WTC11 (cell line): ENCODE results near the gene GPX6. TPM values are rescaled to one million over a fixed set of nuclear protein-coding genes. Genes with fewer than 3 reads are reported as not detected.
A peak's percentile ranks its signal among the peaks of the same experiment; 100 is the strongest.

Source experiments
- ATAC-seq: fragments of 200-7000 bp; cut with Tn5 transposase; 2 replicates; pipeline ENCODE4 v1.10.0; 2021; ENCODE audit warnings: mild to moderate bottlenecking, moderate library complexity
- CTCF ChIA-PET: fragments of 300-600 bp; sonication (Branson Sonifier 250); formaldehyde crosslinking; loops from one replicate; lab custom pipeline; 2021; ENCODE audit warnings: antibody characterized with exemption; lab: Charles Lee
- POLR2A ChIA-PET: fragments of 350-600 bp; sonication (Branson Sonifier 250); formaldehyde crosslinking; loops from one replicate; lab custom pipeline; 2021; ENCODE audit warnings: antibody characterized with exemption; lab: Charles Lee
- DNase-seq: peaks from one replicate; pipeline ENCODE4 v3.0.0; 2021; ENCODE audit warnings: low spot score
- H3K27ac Mint-ChIP-seq: 2 replicates; pipeline ENCODE4 v1.8.0; 2021; ENCODE audit warnings: mixed read lengths
- H3K27me3 Mint-ChIP-seq: 2 replicates; pipeline ENCODE4 v1.8.0; 2021; ENCODE audit warnings: low read depth, mild to moderate bottlenecking, moderate library complexity, mixed read lengths
- H3K36me3 Mint-ChIP-seq: 2 replicates; pipeline ENCODE4 v1.8.0; 2021; ENCODE audit warnings: mixed read lengths
- H3K4me1 Mint-ChIP-seq: 2 replicates; pipeline ENCODE4 v1.8.0; 2022; ENCODE audit warnings: mixed read lengths
- H3K4me3 Mint-ChIP-seq: 2 replicates; pipeline ENCODE4 v1.8.0; 2021; ENCODE audit warnings: mild to moderate bottlenecking, moderate library complexity, mixed read lengths
- H3K9me3 Mint-ChIP-seq: 2 replicates; pipeline ENCODE4 v1.8.0; 2021; ENCODE audit warnings: mixed read lengths
- ARID4B ChIP-seq: sonication (generic); formaldehyde crosslinking; IDR thresholded peaks from 2 replicates; pipeline ENCODE4 v1.8.0; 2023; ENCODE audit warnings: missing genetic modification reagents, mild to moderate bottlenecking, borderline replicate concordance
- CBFB ChIP-seq: sonication (generic); formaldehyde crosslinking; IDR thresholded peaks from 2 replicates; pipeline ENCODE4 v1.8.1; 2022; ENCODE audit warnings: mild to moderate bottlenecking, low read depth, missing genetic modification reagents
- E2F4 ChIP-seq: sonication (generic); formaldehyde crosslinking; IDR thresholded peaks from 2 replicates; pipeline ENCODE4 v1.8.1; 2022; ENCODE audit warnings: low read depth, mild to moderate bottlenecking, moderate library complexity, missing genetic modification reagents, borderline replicate concordance
- FOXP1 ChIP-seq: sonication (generic); formaldehyde crosslinking; IDR thresholded peaks from 2 replicates; pipeline ENCODE4 v1.8.0; 2022; ENCODE audit warnings: missing genetic modification reagents, mild to moderate bottlenecking, moderate library complexity, borderline replicate concordance
- GABPB1 ChIP-seq: sonication (generic); formaldehyde crosslinking; IDR thresholded peaks from 2 replicates; pipeline ENCODE4 v1.8.1; 2023; ENCODE audit warnings: mild to moderate bottlenecking, missing genetic modification reagents
- JAZF1 ChIP-seq: fragments of 250-450 bp; sonication (Bioruptor Pico); IDR thresholded peaks from 2 replicates; pipeline ENCODE4 v1.9.0; 2021; ENCODE audit warnings: moderate library complexity, mild to moderate bottlenecking, inconsistent platforms
- MAX ChIP-seq: sonication (generic); formaldehyde crosslinking; IDR thresholded peaks from 2 replicates; pipeline ENCODE4 v1.8.0; 2022; ENCODE audit warnings: mild to moderate bottlenecking, missing genetic modification reagents
- MLX ChIP-seq: sonication (generic); formaldehyde crosslinking; IDR thresholded peaks from 2 replicates; pipeline ENCODE4 v1.8.1; 2023; ENCODE audit warnings: mild to moderate bottlenecking, missing genetic modification reagents, moderate library complexity
- MYBL2 ChIP-seq: sonication (generic); formaldehyde crosslinking; IDR thresholded peaks from 2 replicates; pipeline ENCODE4 v1.8.1; 2023; ENCODE audit warnings: mild to moderate bottlenecking, moderate library complexity, missing genetic modification reagents
- SP1 ChIP-seq: sonication (generic); formaldehyde crosslinking; conservative IDR thresholded peaks from 2 replicates; pipeline ENCODE4 v1.8.1; 2022; ENCODE audit warnings: missing genetic modification reagents
- USF2 ChIP-seq: sonication (generic); formaldehyde crosslinking; IDR thresholded peaks from 2 replicates; pipeline ENCODE4 v1.8.1; 2023; ENCODE audit warnings: mild to moderate bottlenecking, missing genetic modification reagents, moderate library complexity
- ZBTB21 ChIP-seq: sonication (generic); formaldehyde crosslinking; IDR thresholded peaks from 2 replicates; pipeline ENCODE4 v1.8.1; 2023; ENCODE audit warnings: mild to moderate bottlenecking, missing genetic modification reagents, borderline replicate concordance
- ZMAT4 ChIP-seq: fragments of 250-450 bp; sonication (Bioruptor Pico); IDR thresholded peaks from 2 replicates; pipeline ENCODE4 v1.9.0; 2021; ENCODE audit warnings: mild to moderate bottlenecking
- ZNF416 ChIP-seq: fragments of 250-450 bp; sonication (Bioruptor Pico); IDR thresholded peaks from 2 replicates; pipeline ENCODE4 v1.9.0; 2021; ENCODE audit warnings: mild to moderate bottlenecking, inconsistent platforms
- total RNA-seq: library from RNA; stranded (reverse); gene quantifications from 3 replicates; pipeline ENCODE4 v1.2.3, GENCODE V29; 2021
- TF ChIP-seq, protein P1 (sequence below): sonication (generic); formaldehyde crosslinking; IDR thresholded peaks from 2 replicates; pipeline ENCODE4 v1.8.1; 2023; ENCODE audit warnings: mild to moderate bottlenecking, moderate library complexity, missing genetic modification reagents
- TF ChIP-seq, protein P2 (sequence below): sonication (generic); formaldehyde crosslinking; IDR thresholded peaks from 2 replicates; pipeline ENCODE4 v1.8.0; 2023; ENCODE audit warnings: mild to moderate bottlenecking, missing genetic modification reagents

GPX6 gene
- total RNA-seq, 1 experiment from 2014 or later: not detected

DNA sequence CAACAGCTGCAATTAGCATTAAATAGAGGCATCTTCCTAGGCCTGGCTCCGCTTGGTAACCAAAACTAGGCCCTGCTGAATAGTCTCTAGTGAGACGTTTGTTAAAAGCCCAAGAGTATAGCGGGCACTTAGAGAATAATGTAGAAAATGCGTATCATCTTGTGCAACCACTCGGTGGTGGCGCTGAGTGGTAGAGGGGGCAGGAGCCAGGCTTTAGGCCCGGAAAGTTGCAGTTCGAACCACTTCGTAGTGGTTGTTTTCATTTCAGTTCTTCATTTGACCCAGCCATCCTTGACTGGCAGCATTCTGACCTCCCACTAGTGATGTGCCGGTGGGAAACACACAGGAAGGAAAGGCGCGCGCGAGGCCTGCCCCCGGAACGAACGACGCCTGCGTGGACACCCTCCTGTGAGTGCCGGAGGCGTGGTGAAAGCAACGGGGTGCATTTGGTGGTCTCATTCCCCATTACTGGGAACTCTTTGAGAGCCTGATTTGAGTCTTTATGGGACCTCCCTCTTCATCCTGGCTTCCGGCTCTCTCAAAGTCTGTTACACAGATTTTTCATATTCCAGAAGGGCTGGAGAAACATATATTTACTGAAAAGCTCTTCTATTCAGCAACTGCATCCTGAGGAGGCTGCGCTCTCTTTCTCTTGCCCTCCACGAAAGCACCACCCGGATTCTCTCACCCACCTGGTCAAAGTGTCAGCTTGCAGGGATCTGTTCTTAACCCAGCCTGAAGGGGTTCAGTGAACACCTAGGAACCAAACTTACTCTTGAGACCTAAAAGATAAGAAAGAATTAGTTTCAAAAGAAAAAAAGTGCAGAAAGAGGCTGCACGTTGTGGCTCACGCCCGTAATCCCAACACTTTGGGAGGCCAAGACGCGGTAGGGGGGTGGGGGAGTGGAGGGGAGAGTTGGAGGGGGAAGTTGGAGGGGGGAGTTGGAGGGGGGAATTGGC, 28.3 kb upstream of the GPX6 start:
- peak overlapping the region; percentile 90 for H3K4me3 Mint-ChIP-seq
- ChIA-PET POLR2A (interaction anchor here (2.3 kb wide), 1 partner anchor 55 kb away, joined by 5 read pairs; no protein-coding TSS in a partner anchor), CTCF (interaction anchor here (1.6 to 2.1 kb wide), 3 partner anchors 46 to 97 kb away, joined by 10 to 27 read pairs (median 14); no protein-coding TSS in a partner anchor)
- H3K36me3 Mint-ChIP-seq: no peaks in the 10 kb centered on the region
- peak overlapping the region; percentile 94 for H3K27ac Mint-ChIP-seq
- H3K27me3 Mint-ChIP-seq: peaks cover 12% of the 10 kb centered on the region
- H3K4me1 Mint-ChIP-seq: peaks cover 11% of the 10 kb centered on the region
- no peaks in the 10 kb centered on the region for H3K9me3 Mint-ChIP-seq
- peak; percentile 10 for ATAC-seq
- TF ChIP-seq, protein P1, sequence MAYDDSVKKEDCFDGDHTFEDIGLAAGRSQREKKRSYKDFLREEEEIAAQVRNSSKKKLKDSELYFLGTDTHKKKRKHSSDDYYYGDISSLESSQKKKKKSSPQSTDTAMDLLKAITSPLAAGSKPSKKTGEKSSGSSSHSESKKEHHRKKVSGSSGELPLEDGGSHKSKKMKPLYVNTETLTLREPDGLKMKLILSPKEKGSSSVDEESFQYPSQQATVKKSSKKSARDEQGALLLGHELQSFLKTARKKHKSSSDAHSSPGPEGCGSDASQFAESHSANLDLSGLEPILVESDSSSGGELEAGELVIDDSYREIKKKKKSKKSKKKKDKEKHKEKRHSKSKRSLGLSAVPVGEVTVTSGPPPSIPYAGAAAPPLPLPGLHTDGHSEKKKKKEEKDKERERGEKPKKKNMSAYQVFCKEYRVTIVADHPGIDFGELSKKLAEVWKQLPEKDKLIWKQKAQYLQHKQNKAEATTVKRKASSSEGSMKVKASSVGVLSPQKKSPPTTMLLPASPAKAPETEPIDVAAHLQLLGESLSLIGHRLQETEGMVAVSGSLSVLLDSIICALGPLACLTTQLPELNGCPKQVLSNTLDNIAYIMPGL: peak; percentile 38; the same call in 1 of the 2 replicates
- TF ChIP-seq ZMAT4 (CRISPR knock-in tag) (no peak), MLX (CRISPR knock-in tag) (no peak), CBFB (CRISPR knock-in tag) (no peak), ZNF416 (CRISPR knock-in tag) (no peak), JAZF1 (CRISPR knock-in tag) (no peak)
- peak; percentile 44 for DNase-seq

- DNase-seq (peak; percentile 95), ATAC-seq (peak; percentile 88)
- Mint-ChIP-seq H3K9me3 (no peaks in the 10 kb centered on the region), H3K36me3 (no peaks in the 10 kb centered on the region), H3K27me3 (peaks cover 10% of the 10 kb centered on the region), H3K27ac (peak overlapping the region; percentile 99), H3K4me3 (peak overlapping the region; percentile 90), H3K4me1 (peaks cover 23% of the 10 kb centered on the region)
- CTCF ChIA-PET: interaction anchor here (0.6 to 2.7 kb wide), 49 partner anchors 11 to 294 kb away, joined by 3 to 47 read pairs (median 5); partner anchors contain the start of genes GPX6, ZSCAN12 and ZSCAN23
- POLR2A ChIA-PET: interaction anchor here (0.6 to 2.3 kb wide), 10 partner anchors 11 to 1410 kb away, joined by 3 to 7 read pairs (median 4); a partner anchor contains a TSS
- TF ChIP-seq, protein P2, sequence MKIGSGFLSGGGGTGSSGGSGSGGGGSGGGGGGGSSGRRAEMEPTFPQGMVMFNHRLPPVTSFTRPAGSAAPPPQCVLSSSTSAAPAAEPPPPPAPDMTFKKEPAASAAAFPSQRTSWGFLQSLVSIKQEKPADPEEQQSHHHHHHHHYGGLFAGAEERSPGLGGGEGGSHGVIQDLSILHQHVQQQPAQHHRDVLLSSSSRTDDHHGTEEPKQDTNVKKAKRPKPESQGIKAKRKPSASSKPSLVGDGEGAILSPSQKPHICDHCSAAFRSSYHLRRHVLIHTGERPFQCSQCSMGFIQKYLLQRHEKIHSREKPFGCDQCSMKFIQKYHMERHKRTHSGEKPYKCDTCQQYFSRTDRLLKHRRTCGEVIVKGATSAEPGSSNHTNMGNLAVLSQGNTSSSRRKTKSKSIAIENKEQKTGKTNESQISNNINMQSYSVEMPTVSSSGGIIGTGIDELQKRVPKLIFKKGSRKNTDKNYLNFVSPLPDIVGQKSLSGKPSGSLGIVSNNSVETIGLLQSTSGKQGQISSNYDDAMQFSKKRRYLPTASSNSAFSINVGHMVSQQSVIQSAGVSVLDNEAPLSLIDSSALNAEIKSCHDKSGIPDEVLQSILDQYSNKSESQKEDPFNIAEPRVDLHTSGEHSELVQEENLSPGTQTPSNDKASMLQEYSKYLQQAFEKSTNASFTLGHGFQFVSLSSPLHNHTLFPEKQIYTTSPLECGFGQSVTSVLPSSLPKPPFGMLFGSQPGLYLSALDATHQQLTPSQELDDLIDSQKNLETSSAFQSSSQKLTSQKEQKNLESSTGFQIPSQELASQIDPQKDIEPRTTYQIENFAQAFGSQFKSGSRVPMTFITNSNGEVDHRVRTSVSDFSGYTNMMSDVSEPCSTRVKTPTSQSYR (CRISPR knock-in tag): no peak
- TF ChIP-seq ARID4B (CRISPR knock-in tag) (no peak), USF2 (CRISPR knock-in tag) (peak; percentile 70), MYBL2 (CRISPR knock-in tag) (0 out of 2 replicates have a peak, but pooled peaks have one; percentile 73), GABPB1 (peak; percentile 66; the same call in 1 of the 2 replicates), FOXP1 (0 out of 2 replicates have a peak, but pooled peaks have one; percentile 25), ZBTB21 (CRISPR knock-in tag) (no peak), SP1 (CRISPR knock-in tag) (0 out of 2 replicates have a peak, but pooled peaks have one; percentile 21), E2F4 (CRISPR knock-in tag) (no peak), MAX (CRISPR knock-in tag) (peak; percentile 56; the same call in 1 of the 2 replicates)
Measured at GRCh38 chr6:28542440-28543296, 27.1 kb upstream of the GPX6 start.
